HEK293 (cell line): ENCODE data around the gene NFKB1.

Experiments used
- CTCF ChIA-PET: fragments of 350-600 bp; formaldehyde crosslinking; extraction: SDS; loops from one replicate; lab custom pipeline; 2021; ENCODE audit warnings: antibody characterized with exemption; lab: Yijun Ruan, JAX
- POLR2A ChIA-PET: fragments of 300-600 bp; formaldehyde crosslinking; extraction: SDS; loops from one replicate; lab custom pipeline; 2020; ENCODE audit warnings: antibody characterized with exemption, inconsistent platforms; lab: Yijun Ruan, JAX
- H3K27ac ChIP-seq: fragments of 200-500 bp; sonication (Bioruptor generic); 2 replicates; pipeline ENCODE4 v1.5.1; 2014; ENCODE audit warnings: low read depth, low read length, control low read depth, inconsistent platforms; ENCODE audit errors: extremely low read depth
- H3K36me3 ChIP-seq, 2 experiments: fragments of 200-500 bp in 1 of 2; sonication (Bioruptor generic) in 1 of 2; 1 replicate in 1 of 2; 2 replicates in 1 of 2; pipeline ENCODE4 v1.5.1; 2014 to 2017; ENCODE audit warnings: inconsistent platforms in 2 of 2, low read length in 2 of 2; ENCODE audit not compliant: control insufficient read depth in 2 of 2, insufficient read depth in 1 of 2
- H3K4me1 ChIP-seq: fragments of 200-500 bp; sonication (Bioruptor generic); 2 replicates; pipeline ENCODE4 v1.5.1; 2014; ENCODE audit warnings: mild to moderate bottlenecking, low read length, inconsistent platforms; ENCODE audit not compliant: control insufficient read depth, insufficient read depth
- H3K4me3 ChIP-seq: 2 replicates; pipeline ENCODE4 v1.5.1; 2011; ENCODE audit warnings: low read depth, mild to moderate bottlenecking, control low read depth, low read length, moderate library complexity
- H3K9me3 ChIP-seq: fragments of 200-500 bp; sonication (Bioruptor generic); 2 replicates; pipeline ENCODE4 v1.5.1; 2014; ENCODE audit warnings: low read depth, low read length, inconsistent platforms; ENCODE audit not compliant: control insufficient read depth, insufficient read depth
- ATF2 ChIP-seq: fragments of 450-650 bp; formaldehyde crosslinking; IDR thresholded peaks from 2 replicates; pipeline ENCODE4 v1.5.1; 2016; ENCODE audit warnings: missing biosample characterization, missing genetic modification characterization, low read depth
- BCL11A ChIP-seq: fragments of 450-650 bp; formaldehyde crosslinking; IDR thresholded peaks from 2 replicates; pipeline ENCODE4 v1.5.1; 2016; ENCODE audit warnings: low read depth, missing biosample characterization, missing genetic modification characterization
- CTCF ChIP-seq: fragments of 450-650 bp; formaldehyde crosslinking; IDR thresholded peaks from 2 replicates; pipeline ENCODE4 v1.5.1; 2016; ENCODE audit warnings: missing biosample characterization, missing genetic modification characterization
- FEZF1 ChIP-seq: fragments of 450-650 bp; formaldehyde crosslinking; IDR thresholded peaks from 2 replicates; pipeline ENCODE4 v1.5.1; 2016; ENCODE audit warnings: missing biosample characterization, missing genetic modification characterization
- GFI1B ChIP-seq: fragments of 450-650 bp; formaldehyde crosslinking; IDR thresholded peaks from 2 replicates; pipeline ENCODE4 v1.5.1; 2016; ENCODE audit warnings: missing biosample characterization, missing genetic modification characterization
- HOXD13 ChIP-seq: sonication (generic); formaldehyde crosslinking; IDR thresholded peaks from 2 replicates; pipeline ENCODE4 v1.8.0; 2022; ENCODE audit warnings: missing genetic modification reagents, borderline replicate concordance
- KLF16 ChIP-seq: fragments of 450-650 bp; formaldehyde crosslinking; IDR thresholded peaks from 2 replicates; pipeline ENCODE4 v1.5.1; 2017; ENCODE audit warnings: missing biosample characterization, missing genetic modification characterization
- KLF17 ChIP-seq: fragments of 450-650 bp; formaldehyde crosslinking; IDR thresholded peaks from 2 replicates; pipeline ENCODE4 v1.5.1; 2016; ENCODE audit warnings: missing biosample characterization, missing genetic modification characterization
- KLF9 ChIP-seq: fragments of 450-650 bp; formaldehyde crosslinking; IDR thresholded peaks from 2 replicates; pipeline ENCODE4 v1.5.1; 2016; ENCODE audit warnings: missing biosample characterization, missing genetic modification characterization, low read depth
- OSR2 ChIP-seq: fragments of 450-650 bp; formaldehyde crosslinking; IDR thresholded peaks from 2 replicates; pipeline ENCODE4 v1.5.1; 2016; ENCODE audit warnings: missing biosample characterization, missing genetic modification characterization
- OVOL3 ChIP-seq: fragments of 450-650 bp; formaldehyde crosslinking; IDR thresholded peaks from 2 replicates; pipeline ENCODE4 v1.5.1; 2016; ENCODE audit warnings: missing biosample characterization, missing genetic modification characterization
- SP3 ChIP-seq: fragments of 450-650 bp; formaldehyde crosslinking; IDR thresholded peaks from 2 replicates; pipeline ENCODE4 v1.5.1; 2016; ENCODE audit warnings: missing biosample characterization, missing genetic modification characterization
- ZBTB17 ChIP-seq: fragments of 450-650 bp; formaldehyde crosslinking; IDR thresholded peaks from 2 replicates; pipeline ENCODE4 v1.5.1; 2016; ENCODE audit warnings: missing biosample characterization, missing genetic modification characterization
- ZBTB20 ChIP-seq: fragments of 450-650 bp; formaldehyde crosslinking; IDR thresholded peaks from 2 replicates; pipeline ENCODE4 v1.5.1; 2016; ENCODE audit warnings: missing biosample characterization, missing genetic modification characterization
- ZBTB21 ChIP-seq: fragments of 450-650 bp; formaldehyde crosslinking; IDR thresholded peaks from 2 replicates; pipeline ENCODE4 v1.5.1; 2017; ENCODE audit warnings: missing biosample characterization, missing genetic modification characterization
- ZNF132 ChIP-seq: fragments of 450-650 bp; formaldehyde crosslinking; IDR thresholded peaks from 2 replicates; pipeline ENCODE4 v1.5.1; 2017; ENCODE audit warnings: missing biosample characterization, missing genetic modification characterization, borderline replicate concordance
- ZNF140 ChIP-seq: fragments of 450-650 bp; formaldehyde crosslinking; IDR thresholded peaks from 2 replicates; pipeline ENCODE4 v1.5.1; 2016; ENCODE audit warnings: missing biosample characterization, missing genetic modification characterization
- ZNF16 ChIP-seq: fragments of 450-650 bp; formaldehyde crosslinking; IDR thresholded peaks from 2 replicates; pipeline ENCODE4 v1.5.1; 2016; ENCODE audit warnings: low read depth, missing biosample characterization, missing genetic modification characterization
- ZNF169 ChIP-seq: fragments of 450-650 bp; formaldehyde crosslinking; IDR thresholded peaks from 2 replicates; pipeline ENCODE4 v1.5.1; 2016; ENCODE audit warnings: missing biosample characterization, missing genetic modification characterization
- ZNF202 ChIP-seq: fragments of 450-650 bp; formaldehyde crosslinking; IDR thresholded peaks from 2 replicates; pipeline ENCODE4 v1.5.1; 2016; ENCODE audit warnings: missing biosample characterization, missing genetic modification characterization, borderline replicate concordance
- ZNF302 ChIP-seq: fragments of 450-650 bp; formaldehyde crosslinking; IDR thresholded peaks from 2 replicates; pipeline ENCODE4 v1.5.1; 2016; ENCODE audit warnings: missing biosample characterization, missing genetic modification characterization, low read depth
- ZNF350 ChIP-seq: fragments of 450-650 bp; formaldehyde crosslinking; IDR thresholded peaks from 2 replicates; pipeline ENCODE4 v1.5.0; 2017; ENCODE audit warnings: missing biosample characterization, mild to moderate bottlenecking, missing genetic modification characterization
- ZNF48 ChIP-seq: fragments of 450-650 bp; formaldehyde crosslinking; IDR thresholded peaks from 2 replicates; pipeline ENCODE4 v1.5.1; 2016; ENCODE audit warnings: missing biosample characterization, missing genetic modification characterization
- ZNF561 ChIP-seq: fragments of 450-650 bp; IDR thresholded peaks from 2 replicates; pipeline ENCODE4 v1.5.1; 2018; ENCODE audit warnings: missing biosample characterization, missing genetic modification characterization, borderline replicate concordance
- ZNF600 ChIP-seq: fragments of 450-650 bp; formaldehyde crosslinking; IDR thresholded peaks from 2 replicates; pipeline ENCODE4 v1.5.1; 2016; ENCODE audit warnings: missing biosample characterization, missing genetic modification characterization
- ZNF624 ChIP-seq: fragments of 450-650 bp; formaldehyde crosslinking; IDR thresholded peaks from 2 replicates; pipeline ENCODE4 v1.5.1; 2017; ENCODE audit warnings: missing biosample characterization, missing genetic modification characterization
- ZNF664 ChIP-seq: fragments of 450-650 bp; formaldehyde crosslinking; IDR thresholded peaks from 2 replicates; pipeline ENCODE4 v1.5.1; 2016; ENCODE audit warnings: missing biosample characterization, missing genetic modification characterization
- ZNF76 ChIP-seq: fragments of 450-650 bp; formaldehyde crosslinking; IDR thresholded peaks from 2 replicates; pipeline ENCODE4; 2016; ENCODE audit warnings: low read depth, missing biosample characterization, missing genetic modification characterization, borderline replicate concordance
- ZNF776 ChIP-seq: fragments of 450-650 bp; formaldehyde crosslinking; IDR thresholded peaks from 2 replicates; pipeline ENCODE4 v1.5.0; 2017; ENCODE audit warnings: missing biosample characterization, missing genetic modification characterization, borderline replicate concordance
- ZXDB ChIP-seq: fragments of 450-650 bp; formaldehyde crosslinking; IDR thresholded peaks from 2 replicates; pipeline ENCODE4 v1.5.1; 2016; ENCODE audit warnings: missing biosample characterization, missing genetic modification characterization

Gene NFKB1

GRCh38 chr4:102574317-102574716 is 73.2 kb downstream of the NFKB1 start (continued):
- TF ChIP-seq ZNF350 (tag by site-specific recombination): no peak
- no peak for TF ChIP-seq FEZF1 (tag by site-specific recombination)
- no peak for TF ChIP-seq ZBTB21
- TF ChIP-seq ZNF132 (tag by site-specific recombination): no peak
- no peak for TF ChIP-seq ZNF140
- no peak for TF ChIP-seq ZNF169 (tag by site-specific recombination)

GRCh38 chr4:102575369-102576129 is 74.4 kb downstream of the NFKB1 start:
- TF ChIP-seq HOXD13 (CRISPR knock-in tag): no peak
- no peak for TF ChIP-seq ATF2 (tag by site-specific recombination)
- no peak for TF ChIP-seq ZNF664 (tag by site-specific recombination)
- TF ChIP-seq KLF16 (tag by site-specific recombination): no peak
- no peak for TF ChIP-seq ZNF561 (tag by site-specific recombination)
- Histone ChIP-seq H3K9me3 (no peaks in the 10 kb centered on the region), H3K4me3 (no peak overlapping the region), H3K36me3 (peaks cover under 1 to 11% of the 10 kb centered on the region in 2 experiments; a peak in 2 of 3 replicates), H3K27ac (no peak overlapping the region), H3K4me1 (no peaks in the 10 kb centered on the region)
- CTCF ChIA-PET: interaction anchor here (0.5 kb wide), 1 partner anchor 594 kb away, joined by 3 read pairs; no protein-coding TSS in a partner anchor
- POLR2A ChIA-PET: no interaction called here

GRCh38 chr4:102578270-102578669 is 77.1 kb downstream of the NFKB1 start:
- no peaks in the 10 kb centered on the region for H3K4me1 ChIP-seq
- H3K27ac ChIP-seq: no peak overlapping the region
- CTCF ChIA-PET: interaction anchor here (0.7 kb wide), 2 partner anchors 131 to 1119 kb away, joined by 3 read pairs; no protein-coding TSS in a partner anchor
- TF ChIP-seq ZNF202 (tag by site-specific recombination) (no peak), ZNF48 (no peak), ZBTB21 (no peak), ZXDB (tag by site-specific recombination) (no peak), KLF17 (tag by site-specific recombination) (no peak), ZNF600 (tag by site-specific recombination) (no peak), ZBTB20 (no peak), ZNF76 (tag by site-specific recombination) (no peak), SP3 (tag by site-specific recombination) (no peak), BCL11A (tag by site-specific recombination) (no peak), ZNF624 (tag by site-specific recombination) (no peak), ZNF16 (tag by site-specific recombination) (no peak), OVOL3 (tag by site-specific recombination) (no peak), OSR2 (tag by site-specific recombination) (no peak), GFI1B (no peak), ZBTB17 (tag by site-specific recombination) (no peak), ZNF776 (no peak), KLF9 (no peak), ZNF302 (no peak), CTCF (tag by site-specific recombination) (no peak)
- POLR2A ChIA-PET: no interaction called here
- H3K36me3 ChIP-seq: peaks cover 9 to 24% of the 10 kb centered on the region in 2 experiments; a peak in 2 of 3 replicates
- H3K4me3 ChIP-seq: no peak overlapping the region
- no peaks in the 10 kb centered on the region for H3K9me3 ChIP-seq
